GM23338 (cell line): Measurements from ENCODE around the gene ZNF689. TPM values are rescaled to one million over a fixed set of nuclear protein-coding genes. Genes with fewer than 3 reads are reported as not detected.
"Not testable (repeated sequence)": the region's sequence is repeated elsewhere in the genome, so short reads cannot be mapped to it uniquely, and the experiment has no call there.

Source experiments
- ATAC-seq: fragments of 200-7000 bp; cut with Tn5 transposase; 3 replicates; pipeline ENCODE4 v1.9.1; 2020
- DNase-seq: peaks from one replicate; pipeline ENCODE4 v3.0.0-alpha.2; 2015; ENCODE audit warnings: low spot score
- H2AFZ ChIP-seq: fragments of 200-600 bp; sonication (generic); 2 replicates; pipeline ENCODE4 v1.8.0; 2016; ENCODE audit warnings: antibody characterized with exemption, mild to moderate bottlenecking, moderate library complexity
- H3F3A ChIP-seq: fragments of 200-600 bp; sonication (generic); replicated peaks from 2 replicates; pipeline ENCODE4 v1.8.0; 2017; ENCODE audit warnings: antibody characterized with exemption, mixed run types, low read depth
- H3K27ac ChIP-seq: fragments of 200-600 bp; sonication (generic); 2 replicates; pipeline ENCODE4 v1.6.1; 2016; ENCODE audit warnings: low read depth
- H3K27me3 ChIP-seq: fragments of 200-600 bp; sonication (generic); 2 replicates; pipeline ENCODE4 v1.8.0; 2016; ENCODE audit warnings: mild to moderate bottlenecking, mixed run types, moderate library complexity; ENCODE audit not compliant: insufficient read depth
- H3K36me3 ChIP-seq: fragments of 200-600 bp; sonication (generic); 2 replicates; pipeline ENCODE4 v1.8.0; 2016; ENCODE audit warnings: mild to moderate bottlenecking; ENCODE audit not compliant: insufficient read depth
- H3K4me1 ChIP-seq: fragments of 200-600 bp; sonication (generic); 2 replicates; pipeline ENCODE4 v1.8.0; 2016; ENCODE audit warnings: mild to moderate bottlenecking, moderate library complexity; ENCODE audit not compliant: insufficient read depth
- H3K4me2 ChIP-seq: fragments of 200-600 bp; sonication (generic); 2 replicates; pipeline ENCODE4 v1.7.1; 2017; ENCODE audit warnings: mixed run types
- H3K4me3 ChIP-seq: fragments of 200-600 bp; sonication (generic); 2 replicates; pipeline ENCODE4 v1.6.1; 2016; ENCODE audit warnings: mixed run types
- H3K79me2 ChIP-seq: fragments of 200-600 bp; sonication (generic); replicated peaks from 2 replicates; pipeline ENCODE4 v1.8.0; 2017; ENCODE audit warnings: mild to moderate bottlenecking; ENCODE audit not compliant: insufficient read depth
- H3K9me2 ChIP-seq: fragments of 200-600 bp; sonication (generic); 2 replicates; pipeline ENCODE4 v1.8.0; 2017; ENCODE audit not compliant: insufficient read depth
- H4K20me1 ChIP-seq: fragments of 200-600 bp; sonication (generic); replicated peaks from 2 replicates; pipeline ENCODE4 v1.8.0; 2017; ENCODE audit warnings: mild to moderate bottlenecking; ENCODE audit not compliant: insufficient read depth
- H3K27ac Mint-ChIP-seq: 2 replicates; pipeline ENCODE4 v1.8.0; 2020; ENCODE audit warnings: inconsistent platforms, mild to moderate bottlenecking, moderate library complexity, mixed read lengths
- H3K27me3 Mint-ChIP-seq: 3 replicates; pipeline ENCODE4 v1.8.0; 2022; ENCODE audit warnings: low read depth, mild to moderate bottlenecking, moderate library complexity, mixed read lengths, inconsistent platforms; ENCODE audit not compliant: insufficient read depth, poor library complexity
- H3K36me3 Mint-ChIP-seq: 3 replicates; pipeline ENCODE4 v1.8.0; 2021; ENCODE audit warnings: low read depth, mild to moderate bottlenecking, inconsistent platforms, moderate library complexity, mixed read lengths
- H3K4me1 Mint-ChIP-seq: 3 replicates; pipeline ENCODE4 v1.8.0; 2020; ENCODE audit warnings: mild to moderate bottlenecking, inconsistent platforms, mixed read lengths
- H3K4me3 Mint-ChIP-seq: 3 replicates; pipeline ENCODE4 v1.8.0; 2021; ENCODE audit warnings: moderate library complexity, mild to moderate bottlenecking, inconsistent platforms, mixed read lengths
- H3K9me3 Mint-ChIP-seq: 3 replicates; pipeline ENCODE4 v1.8.0; 2020; ENCODE audit warnings: moderate library complexity, mild to moderate bottlenecking, inconsistent platforms, mixed read lengths
- CREB1 ChIP-seq: fragments of 250-450 bp; sonication (Bioruptor Pico); IDR thresholded peaks from 2 replicates; pipeline ENCODE4 v1.5.0; 2020; ENCODE audit warnings: low read depth, mild to moderate bottlenecking, moderate library complexity
- JUNB ChIP-seq: IDR thresholded peaks from one replicate; pipeline ENCODE4 v1.6.1; 2016; ENCODE audit warnings: antibody characterized with exemption; ENCODE audit not compliant: unreplicated experiment
- POLR2AphosphoS5 ChIP-seq: IDR thresholded peaks from 2 replicates; pipeline ENCODE4 v1.6.1; 2016; ENCODE audit warnings: antibody characterized with exemption, low read depth
- polyA plus RNA-seq: library from polyadenylated mRNA; unstranded; fragments of >200 nt; fragmentation: Nextera tagmentation; extraction: Ambion mirVana; gene quantifications from 2 replicates; pipeline ENCODE4 v1.2.1, GENCODE V29; 2016
- total RNA-seq: library from RNA; depleted of rRNA; stranded (reverse); fragments of >200 nt; shearing (Covaris generic); gene quantifications from 2 replicates; pipeline ENCODE4 v1.2.3, GENCODE V29; 2014
- TF ChIP-seq, protein P1 (sequence below), 2 experiments: fragments of 200-600 bp in 1 of 2; sonication (generic) in 1 of 2; conservative IDR thresholded peaks; 2 replicates each; pipeline versions ENCODE4 v1.5.1 to v1.6.1; 2016 to 2017; ENCODE audit warnings: antibody characterized with exemption in 2 of 2, low read depth in 2 of 2, mild to moderate bottlenecking in 2 of 2, moderate library complexity in 1 of 2

ZNF689 gene
- total and polyA plus RNA-seq, 2 experiments from 2014 or later = 5.3 to 16.7 TPM

DNA sequence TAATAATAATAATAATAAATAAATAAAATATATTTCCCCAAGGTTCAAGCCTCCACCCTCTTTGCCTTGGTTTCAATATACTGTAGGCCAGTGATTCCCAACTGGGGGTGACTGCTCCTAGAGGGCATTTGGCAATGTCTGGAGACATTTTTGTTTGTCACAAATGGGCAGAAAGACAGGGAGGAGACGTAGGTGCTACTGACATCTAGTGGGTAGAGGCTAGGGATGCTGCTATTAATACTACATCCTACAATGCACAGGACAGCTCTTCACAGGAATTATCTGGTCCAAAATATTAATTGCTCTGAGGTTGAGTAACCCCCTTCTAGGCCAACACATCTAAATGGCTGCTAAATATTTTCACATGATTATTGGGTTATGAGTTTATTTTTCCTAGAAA lies 27.8 kb upstream of the ZNF689 start:
- no peaks in the 10 kb centered on the region for H3K9me2 ChIP-seq

DNA sequence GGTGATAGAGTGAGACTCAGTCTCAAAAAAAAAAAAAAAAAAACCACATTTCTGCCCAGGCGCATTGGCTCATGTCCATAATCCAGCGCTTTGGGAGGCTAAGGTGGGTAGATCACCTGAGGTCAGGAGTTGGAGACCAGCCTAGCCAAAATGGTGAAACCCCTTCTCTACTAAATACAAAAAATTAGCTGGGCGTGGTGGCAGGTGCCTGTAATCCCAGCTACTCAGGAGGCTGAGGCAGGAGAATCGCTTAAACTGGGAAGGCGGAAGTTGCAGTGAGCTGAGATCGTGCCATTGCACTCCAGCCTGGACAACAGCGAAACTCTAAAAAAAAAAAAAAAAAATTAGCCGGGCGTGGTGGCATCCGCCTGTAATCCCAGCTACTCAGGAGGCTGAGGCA lies 26.9 kb upstream of the ZNF689 start:
- DNase-seq, ATAC-seq, H3K4me2 ChIP-seq, H3F3A ChIP-seq, H2AFZ ChIP-seq, H3K36me3 Mint-ChIP-seq, H3K9me2 ChIP-seq, H3K4me1 Mint-ChIP-seq, H3K4me3 Mint-ChIP-seq, H3K4me1 ChIP-seq, H3K9me3 Mint-ChIP-seq, H3K27ac ChIP-seq, H3K79me2 ChIP-seq, H3K36me3 ChIP-seq, H3K4me3 ChIP-seq, H4K20me1 ChIP-seq, H3K27ac Mint-ChIP-seq, H3K27me3 ChIP-seq: not testable (repeated sequence)
- peaks cover 11% of the 10 kb centered on the region for H3K27me3 Mint-ChIP-seq

More for the DNA sequence above, 27.8 kb upstream of the ZNF689 start:
- Mint-ChIP-seq H3K4me1 (no peaks in the 10 kb centered on the region; the same call in 2 of the 3 replicates), H3K27ac (no peak overlapping the region), H3K4me3 (no peak overlapping the region), H3K27me3 (peaks cover 11% of the 10 kb centered on the region), H3K9me3 (no peaks in the 10 kb centered on the region), H3K36me3 (no peaks in the 10 kb centered on the region)
- Histone ChIP-seq H3K36me3 (no peaks in the 10 kb centered on the region), H3K4me1 (no peaks in the 10 kb centered on the region), H2AFZ (no peak overlapping the region), H3K79me2 (no peaks in the 10 kb centered on the region), H3K27ac (no peak overlapping the region), H3K4me2 (no peak overlapping the region), H3F3A (no peaks in the 10 kb centered on the region), H3K4me3 (no peak overlapping the region), H4K20me1 (no peaks in the 10 kb centered on the region), H3K27me3 (no peaks in the 10 kb centered on the region; the same call in 1 of the 2 replicates)
- TF ChIP-seq, protein P1, sequence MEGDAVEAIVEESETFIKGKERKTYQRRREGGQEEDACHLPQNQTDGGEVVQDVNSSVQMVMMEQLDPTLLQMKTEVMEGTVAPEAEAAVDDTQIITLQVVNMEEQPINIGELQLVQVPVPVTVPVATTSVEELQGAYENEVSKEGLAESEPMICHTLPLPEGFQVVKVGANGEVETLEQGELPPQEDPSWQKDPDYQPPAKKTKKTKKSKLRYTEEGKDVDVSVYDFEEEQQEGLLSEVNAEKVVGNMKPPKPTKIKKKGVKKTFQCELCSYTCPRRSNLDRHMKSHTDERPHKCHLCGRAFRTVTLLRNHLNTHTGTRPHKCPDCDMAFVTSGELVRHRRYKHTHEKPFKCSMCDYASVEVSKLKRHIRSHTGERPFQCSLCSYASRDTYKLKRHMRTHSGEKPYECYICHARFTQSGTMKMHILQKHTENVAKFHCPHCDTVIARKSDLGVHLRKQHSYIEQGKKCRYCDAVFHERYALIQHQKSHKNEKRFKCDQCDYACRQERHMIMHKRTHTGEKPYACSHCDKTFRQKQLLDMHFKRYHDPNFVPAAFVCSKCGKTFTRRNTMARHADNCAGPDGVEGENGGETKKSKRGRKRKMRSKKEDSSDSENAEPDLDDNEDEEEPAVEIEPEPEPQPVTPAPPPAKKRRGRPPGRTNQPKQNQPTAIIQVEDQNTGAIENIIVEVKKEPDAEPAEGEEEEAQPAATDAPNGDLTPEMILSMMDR (conservative IDR thresholded peaks at IDR 0.05; ENCODE audit: low read depth in 2 of 2) = peak; percentile 56 to 72
- no peak for TF ChIP-seq JUNB
- TF ChIP-seq CREB1 (CRISPR knock-in tag) = no peak
- no peak for TF ChIP-seq POLR2AphosphoS5
- peak; percentile 10 for ATAC-seq
- peak; percentile 67 for DNase-seq

DNA sequence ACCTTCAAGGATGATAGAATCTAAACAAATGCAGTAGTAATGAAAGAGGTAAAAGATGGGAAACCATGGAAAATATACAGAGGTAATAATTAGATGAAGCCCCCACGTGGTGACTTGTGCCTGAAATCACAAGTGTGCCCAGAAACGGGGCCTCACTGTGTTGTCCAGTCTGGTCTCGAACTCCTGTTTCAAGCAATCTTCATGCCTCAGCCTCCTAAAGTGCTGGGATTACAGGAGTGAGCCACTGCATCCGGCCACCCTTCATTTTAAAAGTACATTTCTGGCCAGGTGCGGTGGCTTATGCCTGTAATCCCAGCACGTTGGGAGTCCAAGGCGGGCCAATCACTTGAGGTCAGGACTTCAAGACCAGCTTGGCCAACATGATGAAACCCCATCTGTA lies 26.4 kb upstream of the ZNF689 start:
- Mint-ChIP-seq H3K4me3 (no peak overlapping the region), H3K36me3 (no peaks in the 10 kb centered on the region), H3K27me3 (peaks cover 11% of the 10 kb centered on the region), H3K4me1 (no peaks in the 10 kb centered on the region; the same call in 2 of the 3 replicates), H3K9me3 (no peaks in the 10 kb centered on the region), H3K27ac (no peak overlapping the region)
- Histone ChIP-seq H2AFZ (no peak overlapping the region), H3K4me2 (no peak overlapping the region), H4K20me1 (no peaks in the 10 kb centered on the region), H3K4me3 (no peak overlapping the region), H3K27ac (no peak overlapping the region), H3K36me3 (no peaks in the 10 kb centered on the region), H3F3A (no peaks in the 10 kb centered on the region), H3K9me2 (no peaks in the 10 kb centered on the region), H3K79me2 (no peaks in the 10 kb centered on the region), H3K4me1 (no peaks in the 10 kb centered on the region), H3K27me3 (no peaks in the 10 kb centered on the region; the same call in 1 of the 2 replicates)
- TF ChIP-seq, protein P1 (conservative IDR thresholded peaks at IDR 0.05; ENCODE audit: low read depth in 2 of 2) = no peak
- ATAC-seq (no peak), DNase-seq (no peak)
